Superior temporal gyrus (tissue), 1 donor: Measurements from ENCODE around the gene ARID1B.

ENCODE experiments used
- DNase-seq: peaks from one replicate; pipeline ENCODE4 v3.0.0-alpha.2; 2016; ENCODE audit errors: extremely low spot score

ARID1B gene

DNA sequence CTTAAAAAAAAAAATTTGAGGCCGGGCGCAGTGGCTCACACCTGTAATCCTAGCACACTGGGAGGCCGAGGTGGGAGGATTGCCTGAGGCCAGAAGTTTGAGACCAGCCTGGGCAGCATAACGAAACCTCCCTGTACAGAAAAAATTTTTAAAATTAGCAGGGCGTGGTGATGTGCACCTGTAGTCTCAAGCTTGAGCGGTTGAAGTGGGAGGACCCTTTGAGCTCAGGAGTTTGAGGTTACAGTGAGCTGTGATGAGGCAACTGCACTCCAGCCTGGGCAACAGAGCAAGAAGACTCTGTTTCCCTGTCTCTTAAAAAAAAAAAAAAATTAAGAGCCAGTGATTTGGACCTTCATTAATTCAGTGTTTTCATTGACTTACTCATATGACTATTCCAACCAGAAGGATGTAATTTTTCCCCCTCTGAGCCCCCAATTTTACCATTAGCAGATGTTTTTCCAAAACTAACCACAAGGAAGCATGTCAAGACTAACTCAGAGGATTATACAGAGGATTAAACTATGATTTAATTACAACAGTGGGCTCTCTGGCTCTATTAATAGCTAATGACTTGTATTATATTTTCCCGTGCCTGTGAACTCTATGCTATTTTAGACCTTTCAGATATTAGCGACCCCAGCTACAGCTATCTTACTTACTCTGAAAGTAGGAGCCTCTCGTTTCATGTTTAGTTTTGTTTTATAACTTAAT is 75.1 kb downstream of the ARID1B start:
- no peak for DNase-seq

GRCh38 chr6:156852858-156853216 is 75.7 kb downstream of the ARID1B start:
- DNase-seq, result no peak

DNA sequence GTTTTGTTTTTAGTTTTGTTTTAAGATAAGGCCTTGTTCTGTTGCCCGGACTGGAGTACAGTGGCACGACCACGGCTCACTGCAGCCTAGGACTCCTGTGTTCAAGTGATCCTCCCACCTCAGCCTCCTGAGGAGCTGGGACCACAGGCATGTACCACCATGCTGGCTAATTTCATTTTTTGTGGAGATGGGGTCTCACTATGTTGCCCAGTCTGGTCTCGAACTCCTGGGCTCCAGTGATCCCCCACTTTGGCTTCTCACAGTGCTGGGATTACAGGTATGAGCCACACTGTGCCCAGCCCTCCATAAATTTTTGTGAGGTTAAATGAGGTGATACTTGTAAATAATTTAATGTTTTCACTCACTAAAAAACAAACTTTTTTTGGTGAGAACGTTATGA is 76.6 kb downstream of the ARID1B start:
- DNase-seq, result no peak

DNA sequence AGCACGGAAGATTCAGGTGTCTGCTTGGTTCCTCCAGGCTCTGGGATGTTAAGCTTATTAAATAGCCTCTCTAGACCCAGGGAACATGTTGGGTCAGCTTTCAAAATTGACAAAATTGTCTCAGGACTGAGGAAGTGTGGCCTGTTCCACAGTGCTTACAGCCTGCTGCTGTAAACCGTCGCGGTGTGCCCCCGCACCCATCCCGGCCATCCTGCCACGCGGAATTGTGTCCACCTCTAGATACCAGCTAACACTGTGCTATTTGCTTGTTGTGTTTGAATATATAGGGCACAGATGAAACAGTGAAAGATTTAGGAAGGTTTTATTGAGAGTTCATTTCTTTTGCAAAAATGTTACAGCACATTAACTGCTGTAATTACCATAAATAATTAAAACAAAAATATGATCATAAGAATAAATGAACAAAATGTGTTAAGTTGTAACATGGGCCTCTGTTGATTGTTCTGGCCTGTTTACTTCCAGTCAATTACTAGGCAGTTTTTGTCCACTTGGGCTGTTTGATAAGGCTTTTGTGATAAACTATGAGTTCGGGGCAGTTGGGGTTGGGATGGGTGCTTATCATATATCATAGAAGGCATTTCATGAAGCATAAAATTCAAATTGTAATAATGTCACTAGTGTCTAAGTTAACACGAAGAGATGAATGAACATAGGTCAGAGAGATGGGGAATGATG is 77.4 kb downstream of the ARID1B start:
- no peak for DNase-seq

GRCh38 chr6:156857573-156857972 is 80.4 kb downstream of the ARID1B start:
- DNase-seq, result no peak

DNA sequence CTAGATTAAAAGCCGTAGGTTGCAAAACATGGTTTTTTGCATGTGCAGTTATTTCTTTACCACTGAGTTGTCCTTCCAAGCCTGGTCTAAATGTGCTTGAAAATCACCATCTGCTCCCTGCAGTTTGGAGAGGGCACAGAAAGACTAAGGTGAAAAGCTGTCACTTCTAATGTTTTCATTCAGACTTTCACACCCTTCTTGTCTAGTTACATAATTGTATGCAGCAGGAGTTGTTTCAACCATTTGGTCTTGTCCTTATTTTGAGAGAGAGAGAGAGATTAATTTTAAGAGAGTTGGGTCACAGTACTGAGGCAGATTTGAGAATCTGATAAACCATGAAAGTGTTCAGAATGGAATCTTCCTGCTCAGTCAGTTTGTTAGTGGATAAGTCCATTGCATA is 82.5 kb downstream of the ARID1B start:
- peak; percentile 59 for DNase-seq

DNA sequence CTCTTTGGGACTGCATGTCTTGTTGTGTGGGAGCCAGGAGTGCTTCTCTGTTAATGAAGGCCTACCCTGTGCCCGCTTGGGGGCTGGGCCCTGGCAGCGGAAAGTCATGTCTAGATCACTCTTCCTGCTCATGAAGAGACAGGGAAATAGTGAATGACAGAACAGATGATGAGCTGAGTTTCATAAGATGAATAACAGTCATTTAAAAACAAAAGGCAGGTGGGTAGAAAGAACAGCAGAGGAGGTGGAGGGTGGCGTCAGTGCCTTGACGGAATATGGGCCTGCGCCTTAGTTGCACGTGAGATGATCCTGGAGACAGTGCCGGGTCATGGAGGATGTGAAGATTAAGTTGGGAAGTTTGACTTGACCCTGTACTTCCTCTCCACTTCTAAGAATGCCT is 85.5 kb downstream of the ARID1B start:
- no peak for DNase-seq

DNA sequence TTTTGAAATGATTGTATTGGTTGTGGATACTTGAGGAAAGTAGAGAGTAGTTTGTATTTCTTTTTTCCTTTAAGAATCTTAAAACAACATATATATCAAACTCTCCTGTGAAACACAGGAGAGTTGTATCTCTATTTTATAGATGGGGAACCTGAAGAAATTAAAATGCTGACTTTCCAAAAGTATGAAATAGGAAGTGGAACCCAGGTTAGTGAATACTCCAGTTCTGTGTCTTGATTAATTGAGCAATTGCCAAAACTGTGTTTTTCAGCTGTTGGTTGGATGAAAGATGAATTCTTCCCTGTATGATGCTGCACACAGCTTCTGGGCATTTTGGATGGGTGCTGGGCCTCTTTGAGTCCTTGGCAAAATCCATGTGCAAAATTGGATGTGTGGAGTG is 86.3 kb downstream of the ARID1B start:
- DNase-seq, result no peak

- DNase-seq, result no peak
Observed at GRCh38 chr6:156864557-156864956, 87.4 kb downstream of the ARID1B start.

DNA sequence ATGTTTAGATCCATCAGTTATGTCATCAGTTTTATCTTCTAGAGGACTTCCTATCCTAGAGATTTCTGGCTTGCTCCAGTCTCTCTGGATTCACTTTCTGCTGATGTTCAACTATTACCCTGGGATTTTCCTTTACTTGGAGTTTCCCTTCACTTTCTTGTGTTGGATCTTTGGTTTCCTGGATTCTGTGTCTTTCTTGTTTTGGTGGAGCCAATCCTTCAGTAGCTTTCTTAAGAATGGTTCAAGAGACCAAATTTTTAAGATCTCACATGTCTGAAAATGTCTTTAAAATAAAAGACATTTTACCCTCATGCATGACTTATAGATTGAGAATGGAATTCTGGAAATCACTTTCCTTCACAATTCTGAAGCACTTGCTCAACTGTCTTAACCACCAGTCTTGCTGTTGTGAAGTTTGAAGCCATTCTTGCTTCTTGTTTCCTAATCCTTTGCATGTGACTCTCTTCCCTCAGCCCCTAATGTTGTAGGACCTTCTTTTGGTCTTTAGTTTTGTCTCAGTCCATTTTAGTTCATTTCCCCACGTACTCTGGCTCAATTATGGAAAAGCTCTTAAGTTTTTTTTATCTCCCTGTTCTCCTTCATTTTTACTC is 87.9 kb downstream of the ARID1B start:
- DNase-seq, result no peak

- no peak for DNase-seq
Observed at GRCh38 chr6:156866220-156867015, 89.2 kb downstream of the ARID1B start.

GRCh38 chr6:156867121-156867520 is 89.9 kb downstream of the ARID1B start:
- no peak for DNase-seq

DNA sequence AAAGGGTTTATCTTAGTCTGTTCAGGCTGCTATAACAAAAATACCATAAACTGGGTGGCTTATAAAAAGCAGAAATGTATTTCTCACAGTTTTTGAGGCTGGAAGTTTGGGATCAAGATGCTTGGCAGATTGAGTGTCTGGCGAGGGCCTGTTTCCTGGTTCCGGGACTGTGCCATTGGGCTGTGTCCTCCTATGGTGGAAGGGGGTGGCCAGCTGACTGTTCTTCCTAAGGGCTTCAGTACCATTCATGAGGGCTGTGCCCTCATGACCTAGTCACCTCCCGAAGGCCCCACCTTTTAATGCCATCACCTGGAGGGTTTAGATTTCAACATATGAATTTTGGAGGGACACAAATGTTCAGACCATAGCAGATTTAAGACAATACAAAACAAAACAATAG is 91.2 kb downstream of the ARID1B start:
- DNase-seq, result no peak

GRCh38 chr6:156869980-156870398 is 92.8 kb downstream of the ARID1B start:
- no peak for DNase-seq

DNA sequence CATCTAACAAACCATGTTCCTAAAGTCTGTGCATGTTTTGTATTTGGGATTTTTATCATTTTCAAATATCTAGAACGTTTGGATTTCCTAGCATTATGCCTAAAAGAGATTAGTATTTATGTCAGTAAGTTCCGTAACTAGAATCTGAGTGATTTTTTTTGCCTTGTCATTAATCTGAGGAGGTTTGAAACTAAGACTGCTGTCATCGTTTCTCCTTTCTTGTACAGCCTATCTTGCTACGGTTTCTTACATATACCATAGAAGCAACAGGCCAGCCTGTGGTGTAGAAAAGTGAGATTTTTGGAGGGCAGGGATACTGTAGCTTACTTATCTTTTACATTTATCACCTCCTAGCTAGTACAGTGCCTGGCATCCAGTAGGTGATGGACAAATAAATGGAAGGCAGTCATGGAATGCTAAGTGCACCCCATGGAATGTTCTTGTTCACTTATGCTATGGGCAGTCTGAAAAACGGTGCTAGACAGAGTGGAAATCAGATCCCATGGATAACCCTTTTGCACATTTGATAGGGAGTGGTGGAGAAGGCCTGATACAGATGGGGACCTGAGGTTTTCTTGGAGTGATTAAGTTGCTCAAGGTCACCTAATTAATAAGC is 93.9 kb downstream of the ARID1B start:
- DNase-seq, result no peak

GRCh38 chr6:156872903-156873302 is 95.7 kb downstream of the ARID1B start:
- DNase-seq, result no peak

DNA sequence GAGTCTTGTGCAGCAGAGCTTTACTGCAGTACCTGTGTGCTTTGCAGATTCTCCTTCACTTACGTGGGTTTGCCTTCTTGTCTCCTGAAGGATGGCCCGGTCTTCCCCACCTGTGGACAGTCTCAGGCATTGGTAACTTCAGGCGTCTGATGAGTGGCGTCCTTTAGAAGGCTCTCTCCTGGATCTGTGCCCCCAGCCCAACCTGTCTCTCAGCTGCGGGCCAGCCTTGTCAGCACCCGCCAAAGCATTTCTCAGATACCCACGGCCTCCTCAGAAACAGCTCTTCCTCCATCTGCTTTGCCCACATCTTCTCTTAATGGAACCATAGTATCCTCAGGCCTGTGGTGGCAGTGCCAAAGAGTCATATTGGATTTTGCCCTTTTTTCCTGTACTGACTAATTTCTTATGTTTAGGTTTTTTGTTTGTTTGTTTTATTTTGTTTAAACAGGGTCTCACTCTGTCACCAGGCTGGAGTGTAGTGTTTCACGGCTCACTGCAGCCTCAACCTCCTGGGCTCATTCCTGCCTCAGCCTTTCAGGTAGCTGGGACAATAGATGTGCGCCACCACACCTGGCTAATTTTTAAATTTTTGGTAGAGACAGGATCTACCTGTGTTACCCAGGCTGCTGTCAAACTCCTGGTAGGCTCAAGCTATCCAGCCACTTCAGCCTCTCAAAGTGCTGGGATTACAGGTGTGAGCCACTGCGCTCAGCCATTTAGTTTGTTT is 96.6 kb downstream of the ARID1B start:
- no peak for DNase-seq

DNA sequence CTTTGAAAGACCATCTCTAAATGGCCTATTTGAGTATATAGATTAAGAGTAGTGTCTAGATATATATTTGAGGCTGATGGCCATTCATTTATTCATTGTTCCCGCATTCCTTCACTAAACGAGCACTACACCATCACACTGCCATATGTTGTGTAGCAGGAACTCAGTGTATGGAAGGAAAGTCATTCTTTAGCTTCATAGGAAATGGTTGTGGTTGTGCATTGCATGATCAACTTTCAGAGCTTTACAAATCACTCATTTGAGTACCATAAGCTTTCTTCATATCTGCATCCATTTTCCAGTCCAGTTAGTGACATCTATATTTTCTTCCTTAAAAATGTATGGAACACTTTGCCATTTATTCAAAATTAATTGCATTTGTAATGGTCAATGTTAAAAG is 97.9 kb downstream of the ARID1B start:
- no peak for DNase-seq

GRCh38 chr6:156876302-156876701 is 99.1 kb downstream of the ARID1B start:
- DNase-seq, result no peak

DNA sequence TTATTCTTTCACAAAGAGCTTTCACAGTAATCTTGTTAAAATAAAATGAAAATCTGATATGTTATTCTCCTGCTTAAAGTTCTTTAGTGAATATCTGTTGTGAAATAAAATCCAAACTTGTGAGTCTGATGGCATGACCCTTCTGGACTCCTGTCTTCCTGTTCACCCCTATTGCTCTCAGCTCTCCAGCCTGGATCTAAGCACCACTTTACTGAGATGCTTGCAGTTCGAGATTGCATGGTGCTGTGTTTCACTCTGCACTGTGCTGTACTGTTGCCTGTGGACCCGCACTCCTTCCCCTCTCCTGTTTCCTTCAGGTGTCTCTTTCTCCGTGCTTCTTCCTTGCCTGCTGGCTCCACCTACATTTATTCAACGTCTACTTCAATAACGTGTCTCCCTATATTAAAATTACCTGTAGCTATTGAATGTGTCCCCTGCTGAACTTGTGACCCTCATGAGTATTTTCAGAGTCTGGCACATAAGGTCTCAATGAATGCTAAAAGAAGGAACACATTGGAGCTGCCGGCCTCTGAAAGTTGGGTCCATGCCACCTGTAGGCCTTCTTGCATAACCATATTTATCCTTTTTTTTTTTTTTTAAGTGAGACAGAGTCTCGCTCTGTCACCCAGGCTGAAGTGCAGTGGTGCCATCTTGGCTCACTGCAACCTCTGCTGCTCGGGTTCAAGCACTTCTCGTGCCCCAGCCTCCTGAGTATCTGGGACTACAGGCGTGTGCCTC is 100.1 kb downstream of the ARID1B start:
- no peak for DNase-seq

GRCh38 chr6:156878681-156879080 is 101.5 kb downstream of the ARID1B start:
- no peak for DNase-seq
